Tibial artery (tissue), 4 donors: ENCODE data around the gene ZNF385B.

Experiments
- DNase-seq, 2 donors: peaks; one replicate each; pipeline ENCODE4 v3.0.0-alpha.2; 2019
- H3K27ac ChIP-seq, 2 donors: fragments of 200-600 bp; sonication (generic) in 1 of 2; 1 replicate in 1 of 2; 2 replicates in 1 of 2; pipeline ENCODE4 v1.5.1; 2018 to 2019; ENCODE audit warnings: mild to moderate bottlenecking in 1 of 2
- H3K27me3 ChIP-seq, 2 donors: fragments of 200-600 bp; sonication (generic) in 1 of 2; one replicate each; pipeline versions ENCODE4 v1.5.1 to v1.6.0; 2016 to 2019
- H3K36me3 ChIP-seq, 3 donors: fragments of 200-600 bp; sonication (generic) in 2 of 3; one replicate each; pipeline ENCODE4 v1.5.1; 2016 to 2019; ENCODE audit warnings: mild to moderate bottlenecking in 2 of 3
- H3K4me1 ChIP-seq, 4 donors: fragments of 200-600 bp; sonication (generic) in 2 of 4; 1 replicate in 3 of 4; 2 replicates in 1 of 4; pipeline ENCODE4 v1.5.1; 2016 to 2019
- H3K4me3 ChIP-seq, 2 donors: fragments of 200-600 bp; sonication (generic) in 1 of 2; 1 replicate in 1 of 2; 2 replicates in 1 of 2; pipeline ENCODE4 v1.5.1; 2018 to 2019; ENCODE audit warnings: mild to moderate bottlenecking in 2 of 2
- H3K9me3 ChIP-seq, 3 donors: fragments of 200-600 bp; sonication (generic) in 1 of 3; one replicate each; pipeline ENCODE4 v1.5.1; 2016 to 2019
- intact Hi-C: fragments of 100-400 bp; cut with DNase I; formaldehyde crosslinking; loops from one replicate; pipeline ENCODE4 v1.15.0; 2023; ENCODE audit warnings: low total_unique reads
- TF ChIP-seq, protein P1 (sequence below), 2 experiments: fragments of 200-600 bp in 1 of 2; fragments of 450-650 bp in 1 of 2; IDR thresholded peaks; one replicate each; pipeline ENCODE4 v1.5.1; 2017 to 2019; ENCODE audit warnings: antibody characterized with exemption in 2 of 2, mild to moderate bottlenecking in 1 of 2, moderate library complexity in 1 of 2

The ZNF385B gene

DNA sequence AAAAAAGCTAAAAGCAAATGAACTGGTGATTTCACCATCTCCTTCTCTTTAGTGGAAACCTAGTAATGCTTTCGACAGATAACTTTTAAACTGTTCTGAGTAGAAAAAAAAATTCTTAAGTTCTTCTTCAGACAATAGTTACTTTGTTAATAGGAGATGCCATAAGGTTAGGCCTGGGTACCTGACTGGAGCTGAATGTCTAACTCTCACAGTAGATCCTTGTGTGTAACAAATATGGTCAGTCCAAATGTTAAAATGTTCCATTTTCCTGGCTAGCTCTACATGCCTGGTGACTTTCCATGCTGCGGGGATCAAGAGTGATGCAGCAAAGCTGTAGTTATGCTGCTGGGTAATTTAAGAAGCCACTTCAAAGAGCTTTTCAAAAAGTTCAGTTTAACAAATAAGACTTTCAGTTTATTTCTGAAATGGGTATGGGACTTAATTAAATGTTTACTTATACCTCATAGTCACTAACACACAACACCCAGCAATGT lies 332.8 kb downstream of the ZNF385B start:
- Histone ChIP-seq H3K27ac (no peak overlapping the region), H3K27me3 (no peaks in the 10 kb centered on the region), H3K9me3 (no peaks in the 10 kb centered on the region), H3K4me1 (no peaks in the 10 kb centered on the region), H3K36me3 (no peaks in the 10 kb centered on the region), H3K4me3 (no peak overlapping the region)
- no peak for DNase-seq
- TF ChIP-seq, protein P1, sequence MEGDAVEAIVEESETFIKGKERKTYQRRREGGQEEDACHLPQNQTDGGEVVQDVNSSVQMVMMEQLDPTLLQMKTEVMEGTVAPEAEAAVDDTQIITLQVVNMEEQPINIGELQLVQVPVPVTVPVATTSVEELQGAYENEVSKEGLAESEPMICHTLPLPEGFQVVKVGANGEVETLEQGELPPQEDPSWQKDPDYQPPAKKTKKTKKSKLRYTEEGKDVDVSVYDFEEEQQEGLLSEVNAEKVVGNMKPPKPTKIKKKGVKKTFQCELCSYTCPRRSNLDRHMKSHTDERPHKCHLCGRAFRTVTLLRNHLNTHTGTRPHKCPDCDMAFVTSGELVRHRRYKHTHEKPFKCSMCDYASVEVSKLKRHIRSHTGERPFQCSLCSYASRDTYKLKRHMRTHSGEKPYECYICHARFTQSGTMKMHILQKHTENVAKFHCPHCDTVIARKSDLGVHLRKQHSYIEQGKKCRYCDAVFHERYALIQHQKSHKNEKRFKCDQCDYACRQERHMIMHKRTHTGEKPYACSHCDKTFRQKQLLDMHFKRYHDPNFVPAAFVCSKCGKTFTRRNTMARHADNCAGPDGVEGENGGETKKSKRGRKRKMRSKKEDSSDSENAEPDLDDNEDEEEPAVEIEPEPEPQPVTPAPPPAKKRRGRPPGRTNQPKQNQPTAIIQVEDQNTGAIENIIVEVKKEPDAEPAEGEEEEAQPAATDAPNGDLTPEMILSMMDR (IDR thresholded peaks at IDR 0.05), result no peak
- intact Hi-C loops, result no loop called here

DNA sequence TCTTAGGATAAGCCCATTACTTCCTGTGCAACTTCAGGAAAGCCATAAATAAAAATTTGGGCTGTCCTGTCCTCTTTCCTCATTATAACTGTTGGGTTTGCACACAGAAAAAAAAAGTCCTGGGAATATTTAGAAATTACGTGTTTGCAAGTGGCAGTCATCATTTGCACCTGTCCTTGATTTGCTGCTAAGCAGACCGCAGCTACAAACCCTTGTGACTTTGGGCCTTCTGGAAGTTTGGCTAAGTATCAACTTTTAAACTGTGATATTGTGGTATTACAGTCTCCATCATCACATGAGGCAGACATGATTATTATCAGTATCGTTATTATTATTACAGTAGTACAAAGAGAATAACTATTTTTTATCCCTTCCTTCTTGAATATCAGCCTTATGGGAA lies 336.1 kb downstream of the ZNF385B start:
- intact Hi-C loops, result no loop called here
- no peak overlapping the region for H3K27ac ChIP-seq
- DNase-seq, result no peak

DNA sequence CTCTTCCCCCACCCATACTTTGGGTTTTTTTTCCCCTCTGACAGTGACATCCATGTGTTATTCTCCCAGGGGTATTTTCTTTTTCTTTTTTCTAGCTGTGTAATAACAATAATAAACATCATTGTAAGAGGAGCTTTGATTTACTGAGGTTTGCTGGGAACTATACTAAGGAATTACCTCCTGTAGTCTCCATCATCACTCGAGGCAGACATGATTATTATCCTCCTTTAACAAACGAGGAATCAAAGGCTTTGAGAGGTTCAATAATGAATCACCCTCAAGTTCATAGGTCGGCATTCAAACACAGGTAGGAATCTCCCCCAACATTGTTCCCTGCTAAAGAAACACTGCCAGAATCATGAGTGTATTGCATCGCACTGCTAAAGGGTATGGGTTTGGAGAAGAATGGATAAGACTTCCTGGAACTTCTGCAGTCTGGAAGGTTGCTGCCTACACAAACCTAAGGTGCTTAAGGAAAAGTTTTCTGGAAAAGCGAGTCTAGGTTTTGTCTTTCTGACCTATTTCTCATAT lies 336.5 kb downstream of the ZNF385B start:
- no peak for DNase-seq
- no peaks in the 10 kb centered on the region for H3K9me3 ChIP-seq
- intact Hi-C loops, result no loop called here
- H3K27me3 ChIP-seq, result no peaks in the 10 kb centered on the region
- H3K4me3 ChIP-seq, result no peak overlapping the region
- no peak overlapping the region for H3K27ac ChIP-seq
- TF ChIP-seq, protein P1 (IDR thresholded peaks at IDR 0.05), result no peak
- H3K36me3 ChIP-seq, result no peaks in the 10 kb centered on the region
- H3K4me1 ChIP-seq, result no peaks in the 10 kb centered on the region

More for the DNA sequence above, 336.1 kb downstream of the ZNF385B start:
- Histone ChIP-seq H3K4me3 (no peak overlapping the region), H3K9me3 (no peaks in the 10 kb centered on the region), H3K4me1 (no peaks in the 10 kb centered on the region), H3K36me3 (no peaks in the 10 kb centered on the region), H3K27me3 (no peaks in the 10 kb centered on the region)
- TF ChIP-seq, protein P1 (IDR thresholded peaks at IDR 0.05), result no peak

DNA sequence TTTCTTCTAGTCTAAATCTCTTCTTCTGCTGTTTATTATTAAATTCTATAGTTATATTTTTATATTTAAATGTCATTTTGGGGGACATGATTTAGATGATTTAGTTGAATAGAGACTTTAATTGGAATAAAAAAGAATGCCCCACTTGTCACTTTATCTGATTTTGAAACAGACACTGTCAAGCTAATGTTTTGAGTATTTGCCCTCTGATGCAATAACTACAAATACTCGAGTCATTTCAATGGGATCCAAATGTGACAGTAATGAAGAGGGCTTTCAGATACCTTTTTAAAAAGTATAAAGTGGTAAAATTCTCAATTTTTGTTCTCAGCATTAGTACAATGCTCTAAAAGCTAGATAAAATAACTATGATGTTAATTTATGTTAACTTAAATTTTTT lies 339.5 kb downstream of the ZNF385B start:
- Histone ChIP-seq H3K9me3 (no peaks in the 10 kb centered on the region), H3K27me3 (no peaks in the 10 kb centered on the region), H3K27ac (no peak overlapping the region), H3K4me3 (no peak overlapping the region), H3K36me3 (no peaks in the 10 kb centered on the region), H3K4me1 (no peaks in the 10 kb centered on the region)
- TF ChIP-seq, protein P1 (IDR thresholded peaks at IDR 0.05), result no peak
- intact Hi-C loops, result no loop called here
- DNase-seq, result no peak

DNA sequence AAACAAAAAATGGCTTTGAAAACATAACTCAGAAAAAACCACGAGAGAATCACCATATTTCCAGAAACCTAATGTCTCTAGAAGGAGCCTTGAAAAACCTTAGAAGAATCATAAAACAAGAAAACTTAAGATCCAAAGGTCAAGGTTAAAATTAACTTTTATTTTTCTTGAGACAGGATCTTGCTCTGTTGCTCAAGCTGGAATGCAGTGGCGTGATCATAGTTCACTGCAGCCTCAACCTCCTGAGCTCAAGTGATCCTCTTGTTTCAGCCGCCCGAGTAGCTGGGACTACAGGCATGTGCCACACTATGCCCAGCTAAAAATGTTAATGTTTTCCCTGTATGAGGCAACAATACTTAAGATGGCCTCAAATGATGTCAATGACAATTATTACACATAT lies 342.6 kb downstream of the ZNF385B start:
- DNase-seq, result no peak
- TF ChIP-seq, protein P1 (IDR thresholded peaks at IDR 0.05), result no peak
- Histone ChIP-seq H3K27ac (no peak overlapping the region), H3K9me3 (no peaks in the 10 kb centered on the region), H3K4me3 (no peak overlapping the region), H3K27me3 (no peaks in the 10 kb centered on the region), H3K4me1 (no peaks in the 10 kb centered on the region), H3K36me3 (no peaks in the 10 kb centered on the region)
- intact Hi-C loops, result no loop called here

DNA sequence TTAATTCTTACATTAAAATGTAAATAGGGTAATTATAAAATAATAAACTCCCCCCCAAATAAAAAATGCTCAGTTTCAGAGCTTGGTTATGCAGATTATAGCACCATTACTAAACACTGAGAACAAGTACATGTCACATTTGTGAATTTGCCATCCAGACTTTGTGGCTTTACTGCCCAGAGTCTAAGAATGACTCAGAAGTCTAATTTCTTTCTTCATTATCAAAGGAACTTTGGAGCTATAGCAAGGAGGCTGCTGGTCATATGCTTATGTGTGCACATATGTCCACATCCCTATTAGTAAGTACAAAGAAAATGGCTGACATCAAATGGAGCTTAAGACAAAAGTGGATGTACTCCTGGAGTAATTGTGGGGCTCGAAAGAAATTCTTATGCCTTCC lies 348.2 kb downstream of the ZNF385B start:
- H3K36me3 ChIP-seq, result no peaks in the 10 kb centered on the region

More for the DNA sequence above, 348.2 kb downstream of the ZNF385B start:
- no peaks in the 10 kb centered on the region for H3K27me3 ChIP-seq
- TF ChIP-seq, protein P1 (IDR thresholded peaks at IDR 0.05), result no peak
- DNase-seq, result no peak
- intact Hi-C loops, result no loop called here
- H3K9me3 ChIP-seq, result no peaks in the 10 kb centered on the region
- no peaks in the 10 kb centered on the region for H3K4me1 ChIP-seq
- no peak overlapping the region for H3K27ac ChIP-seq
- no peak overlapping the region for H3K4me3 ChIP-seq
